Suprapubic skin (tissue), 4 donors: ENCODE results near the gene NPLOC4.

ENCODE experiments used
- CTCF ChIP-seq, 2 donors: fragments of 200-600 bp in 1 of 2; fragments of 450-650 bp in 1 of 2; sonication (generic) in 1 of 2; IDR thresholded peaks; one replicate each; pipeline ENCODE4 v1.5.1; 2016 to 2019; ENCODE audit warnings: antibody characterized with exemption in 2 of 2, mild to moderate bottlenecking in 1 of 2, moderate library complexity in 1 of 2
- POLR2A ChIP-seq, 2 donors: fragments of 450-650 bp; IDR thresholded peaks; one replicate each; pipeline ENCODE4 v1.6.1; 2017; ENCODE audit warnings: antibody characterized with exemption in 2 of 2, mild to moderate bottlenecking in 2 of 2, moderate library complexity in 2 of 2
- POLR2AphosphoS5 ChIP-seq, 3 donors: sonication (generic); formaldehyde crosslinking; IDR thresholded peaks; one replicate each; pipeline ENCODE4 v1.6.1; 2017; ENCODE audit warnings: antibody characterized with exemption in 3 of 3

DNA sequence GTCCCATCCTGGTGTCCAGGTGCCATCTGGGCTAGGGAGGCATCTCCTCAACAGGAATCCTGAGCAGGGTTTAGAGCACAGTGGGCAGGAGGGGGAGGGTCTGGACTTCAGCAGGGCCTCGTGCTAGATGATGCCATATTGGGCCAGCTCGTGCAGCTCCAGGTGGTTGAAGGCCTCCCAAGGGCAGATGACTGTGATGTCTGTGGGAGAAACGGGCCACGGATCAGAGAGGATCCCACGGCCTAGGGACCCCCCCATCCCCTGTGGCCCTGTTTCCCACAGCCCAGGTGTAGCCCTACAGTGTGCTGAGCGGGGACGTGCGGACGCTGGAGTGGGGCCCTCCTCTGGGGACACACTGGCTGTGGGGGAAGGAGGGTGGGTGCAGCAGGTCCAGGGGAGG is 14.0 kb upstream of the NPLOC4 start:
- TF ChIP-seq CTCF (IDR thresholded peaks at IDR 0.05): no peak
- no peak for TF ChIP-seq POLR2AphosphoS5 (IDR thresholded peaks at IDR 0.05)
- no peak for TF ChIP-seq POLR2A (IDR thresholded peaks at IDR 0.05)
